ENCODE data around the gene GNG2. TPM values are rescaled to one million over a fixed set of nuclear protein-coding genes. Genes with fewer than 3 reads are reported as not detected.

GNG2 gene
- total RNA-seq, 6 experiments from 2014 or later = 1.9 to 7.6 (median 3.5) TPM

DNA sequence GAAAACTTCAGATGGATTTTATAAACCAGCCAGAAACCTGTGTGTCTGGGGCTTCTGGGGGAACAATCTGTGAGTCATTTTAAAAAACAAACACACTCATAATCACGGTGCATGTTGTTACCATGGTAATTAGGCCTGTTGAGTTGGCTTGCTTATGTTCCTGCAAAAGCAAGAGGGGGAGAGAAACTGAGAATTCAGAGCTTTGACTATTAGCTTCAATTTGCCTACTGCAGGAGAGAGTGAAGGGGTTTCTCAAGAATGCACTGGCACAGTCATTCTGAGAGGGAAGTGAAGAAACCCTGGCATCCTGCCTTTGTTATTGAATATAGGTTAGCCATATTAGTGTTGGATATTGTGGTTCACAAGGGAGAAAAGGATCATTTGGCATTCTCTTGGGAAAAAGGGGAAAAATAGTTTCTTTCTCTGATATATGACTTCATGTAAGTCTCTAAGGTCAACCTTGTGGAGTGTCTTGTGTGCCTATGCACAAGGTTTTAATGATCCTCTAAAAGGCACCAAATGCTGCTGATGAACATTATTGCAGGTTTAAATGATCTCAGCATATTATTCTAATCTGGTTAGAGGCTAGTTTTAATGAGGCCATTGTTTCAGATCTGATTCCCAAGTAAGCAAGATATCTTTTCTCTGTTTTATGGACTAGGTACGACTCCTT, 12.9 kb downstream of the GNG2 start:
- intact Hi-C loops (cut with DNase I) = no loop called here
- H3K27me3 ChIP-seq = no peaks in the 10 kb centered on the region
- no peaks in the 10 kb centered on the region for H3K9me3 ChIP-seq
- H3K27ac ChIP-seq = no peak overlapping the region
- ATAC-seq = peak in 3 of 4 donors; percentile 35 to 49 (median 36)
- no peaks in the 10 kb centered on the region for H3K36me3 ChIP-seq
- WGBS (ENCODE audit: insufficient coverage, low coverage, low lambda C conversion rate, missing lambda C conversion rate) = 31% methylated on average over 2 of the region's 2 CpGs
- TF ChIP-seq, protein P1, sequence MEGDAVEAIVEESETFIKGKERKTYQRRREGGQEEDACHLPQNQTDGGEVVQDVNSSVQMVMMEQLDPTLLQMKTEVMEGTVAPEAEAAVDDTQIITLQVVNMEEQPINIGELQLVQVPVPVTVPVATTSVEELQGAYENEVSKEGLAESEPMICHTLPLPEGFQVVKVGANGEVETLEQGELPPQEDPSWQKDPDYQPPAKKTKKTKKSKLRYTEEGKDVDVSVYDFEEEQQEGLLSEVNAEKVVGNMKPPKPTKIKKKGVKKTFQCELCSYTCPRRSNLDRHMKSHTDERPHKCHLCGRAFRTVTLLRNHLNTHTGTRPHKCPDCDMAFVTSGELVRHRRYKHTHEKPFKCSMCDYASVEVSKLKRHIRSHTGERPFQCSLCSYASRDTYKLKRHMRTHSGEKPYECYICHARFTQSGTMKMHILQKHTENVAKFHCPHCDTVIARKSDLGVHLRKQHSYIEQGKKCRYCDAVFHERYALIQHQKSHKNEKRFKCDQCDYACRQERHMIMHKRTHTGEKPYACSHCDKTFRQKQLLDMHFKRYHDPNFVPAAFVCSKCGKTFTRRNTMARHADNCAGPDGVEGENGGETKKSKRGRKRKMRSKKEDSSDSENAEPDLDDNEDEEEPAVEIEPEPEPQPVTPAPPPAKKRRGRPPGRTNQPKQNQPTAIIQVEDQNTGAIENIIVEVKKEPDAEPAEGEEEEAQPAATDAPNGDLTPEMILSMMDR (IDR thresholded peaks at IDR 0.05) = no peak
- TF ChIP-seq POLR2A (IDR thresholded peaks at IDR 0.05) = no peak
- H3K4me3 ChIP-seq = no peak overlapping the region
- no peak for DNase-seq
- H3K4me1 ChIP-seq = no peaks in the 10 kb centered on the region

DNA sequence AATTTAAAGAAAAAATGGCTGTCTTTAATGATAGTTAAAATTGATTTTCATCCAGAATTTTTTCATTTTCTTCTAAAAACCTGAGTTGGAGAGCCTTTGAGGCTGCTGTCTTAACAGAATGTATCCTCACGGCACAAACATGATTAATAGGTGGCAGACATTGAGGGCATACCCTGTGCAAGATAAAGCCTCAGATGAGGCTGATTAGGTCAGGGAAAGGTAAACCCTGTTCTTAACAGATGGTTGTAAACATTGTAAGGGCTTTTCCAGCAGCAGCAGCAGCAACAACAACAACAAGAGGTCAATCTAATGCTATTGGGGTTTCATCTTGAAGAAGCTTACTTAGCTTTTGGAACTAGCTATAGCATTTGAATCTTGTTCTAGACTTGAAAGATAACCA, 17.4 kb downstream of the GNG2 start:
- WGBS (ENCODE audit: insufficient coverage, low coverage, low lambda C conversion rate, missing lambda C conversion rate) = 32% methylated on average over 1 of the region's 1 CpG
- intact Hi-C loops (cut with DNase I) = no loop called here
- TF ChIP-seq, protein P1 (IDR thresholded peaks at IDR 0.05) = no peak
- no peak for TF ChIP-seq POLR2A (IDR thresholded peaks at IDR 0.05)

DNA sequence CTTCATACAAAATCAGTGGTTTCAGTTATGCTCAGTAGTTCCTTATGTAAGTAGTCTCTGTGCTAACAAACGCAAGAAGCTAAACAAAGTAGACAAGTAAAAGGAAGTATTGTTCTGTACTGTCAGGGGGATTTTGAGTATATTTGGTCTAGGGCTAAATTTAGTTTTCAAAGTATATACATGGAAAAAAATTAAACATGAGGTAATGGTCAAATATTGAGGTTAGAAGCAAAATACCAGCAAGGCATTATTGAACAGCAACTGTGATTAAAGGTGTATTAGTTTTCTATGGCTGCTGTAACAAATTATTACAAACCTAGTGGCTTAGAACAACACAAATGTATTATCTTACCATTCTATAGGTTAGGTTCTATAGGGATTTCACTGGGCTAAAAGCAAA, 18.8 kb downstream of the GNG2 start:
- Histone ChIP-seq H3K4me3 (no peak overlapping the region), H3K27me3 (no peaks in the 10 kb centered on the region), H3K9me3 (no peaks in the 10 kb centered on the region), H3K4me1 (no peaks in the 10 kb centered on the region), H3K27ac (no peak overlapping the region), H3K36me3 (no peaks in the 10 kb centered on the region)
- ATAC-seq (peak in 1 of 4 donors; percentile 26), DNase-seq (no peak)
- intact Hi-C loops (cut with DNase I) = no loop called here
- TF ChIP-seq POLR2A (IDR thresholded peaks at IDR 0.05) = no peak
- TF ChIP-seq, protein P1 (IDR thresholded peaks at IDR 0.05) = no peak
- WGBS (ENCODE audit: insufficient coverage, low coverage, low lambda C conversion rate, missing lambda C conversion rate) = 81% methylated on average over 1 of the region's 1 CpG

More for the DNA sequence above, 17.4 kb downstream of the GNG2 start:
- no peak for ATAC-seq
- DNase-seq = no peak
- Histone ChIP-seq H3K4me3 (no peak overlapping the region), H3K9me3 (no peaks in the 10 kb centered on the region), H3K27me3 (no peaks in the 10 kb centered on the region), H3K27ac (no peak overlapping the region), H3K4me1 (no peaks in the 10 kb centered on the region), H3K36me3 (no peaks in the 10 kb centered on the region)

DNA sequence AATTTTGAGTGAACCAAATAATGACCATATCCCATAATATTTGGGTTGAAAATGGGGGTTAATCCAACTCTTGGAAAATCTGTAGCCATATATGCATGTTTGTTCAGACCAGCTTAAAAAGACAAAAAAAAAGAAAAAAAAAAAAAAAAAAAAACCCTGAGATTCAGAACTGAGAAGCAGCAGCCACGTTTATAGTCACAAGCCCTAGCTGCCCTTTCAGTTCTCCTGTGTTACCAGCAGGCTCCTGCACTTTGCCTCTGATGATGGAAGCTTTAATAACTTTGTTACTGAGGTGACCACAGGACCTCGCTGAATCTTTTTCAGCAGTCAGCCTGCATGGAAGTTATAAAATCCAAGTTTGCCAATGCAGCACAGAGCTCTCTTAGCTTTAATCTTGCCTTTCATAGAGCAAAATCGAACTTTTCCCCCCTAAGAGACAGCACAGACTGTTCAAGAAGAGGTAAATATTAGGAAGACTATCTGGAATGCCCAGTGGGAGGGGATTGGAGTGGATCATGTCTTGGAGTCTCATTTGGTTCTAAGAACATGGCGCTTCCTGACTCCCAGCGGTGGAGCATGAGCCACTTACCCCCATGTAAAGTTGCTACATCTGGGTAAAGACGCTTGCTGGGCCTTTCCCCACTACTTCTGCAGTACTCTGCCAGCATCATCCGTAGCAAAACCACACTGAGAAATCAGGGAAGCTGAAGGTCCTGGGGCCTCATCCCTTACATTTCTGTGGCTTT, 20.6 kb downstream of the GNG2 start:
- intact Hi-C loops (cut with DNase I) = no loop called here
- no peak for TF ChIP-seq POLR2A (IDR thresholded peaks at IDR 0.05)
- TF ChIP-seq, protein P1 (IDR thresholded peaks at IDR 0.05) = no peak
- no peak overlapping the region for H3K27ac ChIP-seq
- H3K4me3 ChIP-seq = no peak overlapping the region
- ATAC-seq (no peak), DNase-seq (no peak)
- WGBS (ENCODE audit: insufficient coverage, low coverage, low lambda C conversion rate, missing lambda C conversion rate) = 37% methylated on average over 7 of the region's 7 CpGs
- H3K9me3 ChIP-seq = no peaks in the 10 kb centered on the region
- H3K36me3 ChIP-seq = no peaks in the 10 kb centered on the region
- H3K27me3 ChIP-seq = no peaks in the 10 kb centered on the region
- H3K4me1 ChIP-seq = no peaks in the 10 kb centered on the region
